Measurements from ENCODE around the gene ZNF689.
"Not testable (repeated sequence)": the region's sequence is repeated elsewhere in the genome, so short reads cannot be mapped to it uniquely, and the experiment has no call there.

ZNF689 gene

GRCh38 chr16:30609926-30610839 is at the start of gene ZNF689:
ZNF689 (minus strand) TSS chr16:30610389; CDS start chr16:30610041, 348 bp downstream.
- peak; percentile 95 for DNase-seq

- DNase-seq = peak; percentile 92
Measured at GRCh38 chr16:30658731-30659506, 48.7 kb upstream of the ZNF689 start.

- peak; percentile 100 for DNase-seq
Measured at GRCh38 chr16:30657866-30658730, 47.9 kb upstream of the ZNF689 start, which contains the start of gene FBRS. FBRS (plus strand) TSS chr16:30658431; CDS start chr16:30659519, 1,088 bp downstream.

- DNase-seq = no peak
Measured at GRCh38 chr16:30656974-30657865, 47.0 kb upstream of the ZNF689 start.

- no peak for DNase-seq
Measured at GRCh38 chr16:30656388-30656787, 46.2 kb upstream of the ZNF689 start.

GRCh38 chr16:30655815-30656347 is 45.7 kb upstream of the ZNF689 start:
- no peak for DNase-seq

- no peak for DNase-seq
Measured at GRCh38 chr16:30654856-30655255, 44.7 kb upstream of the ZNF689 start.

GRCh38 chr16:30652718-30653117 is 42.5 kb upstream of the ZNF689 start:
- no peak for DNase-seq

- DNase-seq = no peak
Measured at GRCh38 chr16:30652005-30652296, 41.8 kb upstream of the ZNF689 start.

- peak; percentile 80 for DNase-seq
Measured at GRCh38 chr16:30651124-30652004, 41.2 kb upstream of the ZNF689 start.

GRCh38 chr16:30650369-30651123 is 40.4 kb upstream of the ZNF689 start, which contains the start of gene PRR14:
PRR14 (plus strand) TSS chr16:30650960; CDS start chr16:30651646, 686 bp downstream.
- DNase-seq = peak; percentile 99

- no peak for DNase-seq
Measured at GRCh38 chr16:30649725-30650368, 39.7 kb upstream of the ZNF689 start.

GRCh38 chr16:30647274-30647571 is 37.0 kb upstream of the ZNF689 start:
- no peak for DNase-seq

- DNase-seq = no peak
Measured at GRCh38 chr16:30645727-30646126, 35.5 kb upstream of the ZNF689 start.

GRCh38 chr16:30644334-30644830 is 34.2 kb upstream of the ZNF689 start:
- no peak for DNase-seq

- no peak for DNase-seq
Measured at GRCh38 chr16:30641378-30641982, 31.3 kb upstream of the ZNF689 start.

- DNase-seq = peak; percentile 33
Measured at GRCh38 chr16:30637944-30638343, 27.8 kb upstream of the ZNF689 start.

GRCh38 chr16:30637139-30637538 is 26.9 kb upstream of the ZNF689 start:
- not testable (repeated sequence) for DNase-seq

GRCh38 chr16:30636599-30636998 is 26.4 kb upstream of the ZNF689 start:
- no peak for DNase-seq
